Prostate gland (tissue), 2 donors: Measurements from ENCODE around the gene CAP2. TPM values are rescaled to one million over a fixed set of nuclear protein-coding genes. Genes with fewer than 3 reads are reported as not detected.

Source experiments
- DNase-seq: peaks from one replicate; pipeline ENCODE4 v3.0.0-alpha.2; 2019; ENCODE audit warnings: low spot score
- H3K27ac ChIP-seq, 2 donors: fragments of 200-600 bp; sonication (generic); 2 replicates each; pipeline ENCODE4 v1.5.1; 2017 to 2019
- H3K27me3 ChIP-seq: fragments of 200-600 bp; sonication (generic); replicated peaks from 2 replicates; pipeline ENCODE4 v1.5.1; 2019; ENCODE audit not compliant: insufficient read depth
- H3K36me3 ChIP-seq, 2 donors: fragments of 200-600 bp; sonication (generic); 1 replicate in 1 of 2; 2 replicates in 1 of 2; pipeline versions ENCODE4 v1.5.1 to v1.8.1; 2017 to 2019
- H3K4me1 ChIP-seq: fragments of 200-600 bp; sonication (generic); replicated peaks from 2 replicates; pipeline ENCODE4 v1.5.1; 2019
- H3K4me3 ChIP-seq, 2 donors: fragments of 200-600 bp; sonication (generic); 2 replicates each; pipeline ENCODE4 v1.5.1; 2017 to 2019
- H3K9me3 ChIP-seq: fragments of 200-600 bp; sonication (generic); 2 replicates; pipeline ENCODE4 v1.5.1; 2017
- CTCF ChIP-seq, 4 experiments: fragments of 200-600 bp in 2 of 4; fragments of 450-650 bp in 2 of 4; sonication (generic) in 2 of 4; IDR thresholded peaks; 1 replicate in 3 of 4; 2 replicates in 1 of 4; pipeline ENCODE4 v1.5.1; 2016 to 2019; ENCODE audit warnings: antibody characterized with exemption in 4 of 4, mild to moderate bottlenecking in 2 of 4, moderate library complexity in 2 of 4
- POLR2A ChIP-seq: fragments of 450-650 bp; IDR thresholded peaks from one replicate; pipeline ENCODE4 v1.6.1; 2016; ENCODE audit warnings: antibody characterized with exemption, mild to moderate bottlenecking
- POLR2AphosphoS5 ChIP-seq: sonication (generic); formaldehyde crosslinking; IDR thresholded peaks from one replicate; pipeline ENCODE4 v1.6.1; 2017; ENCODE audit warnings: antibody characterized with exemption
- WGBS: methylation state at CpG from one replicate; pipeline ENCODE4 v1.1.5; 2018; 5-methylcytosine and 5-hydroxymethylcytosine counted together
- intact Hi-C: fragments of 100-400 bp; cut with DNase I; formaldehyde crosslinking; loops from one replicate; pipeline ENCODE4 v1.14.2; 2022
- total RNA-seq, 2 donors: library from RNA; depleted of rRNA; stranded (reverse); fragments of >200 nt; gene quantifications; one replicate each; pipeline ENCODE4 v1.1.0, GENCODE V29; 2016

Gene CAP2
- total RNA-seq, 2 donors from 2014 or later: 8.7 to 10.0 TPM

GRCh38 chr6:17469006-17469832 lies 75.8 kb downstream of the CAP2 start:
- TF ChIP-seq POLR2AphosphoS5 (no peak), CTCF (IDR thresholded peaks at IDR 0.05) (peak in 3 of 4 experiments; percentile 31 to 60 (median 32))
- WGBS: 66% methylated on average over 10 of the region's 10 CpGs
- Histone ChIP-seq H3K27me3 (no peaks in the 10 kb centered on the region), H3K27ac (peak overlapping the region in 1 of 2 donors; percentile 28), H3K36me3 (no peaks in the 10 kb centered on the region), H3K9me3 (no peaks in the 10 kb centered on the region), H3K4me1 (no peaks in the 10 kb centered on the region), H3K4me3 (no peak overlapping the region)
- DNase-seq: no peak
- intact Hi-C loops: loop anchor here (2.0 to 10.0 kb wide), 2 partner anchors 116 to 314 kb away; no protein-coding TSS in a partner anchor

- Histone ChIP-seq H3K27ac (peak overlapping the region; percentile 28 to 49), H3K4me1 (no peaks in the 10 kb centered on the region), H3K9me3 (no peaks in the 10 kb centered on the region), H3K27me3 (no peaks in the 10 kb centered on the region), H3K36me3 (no peaks in the 10 kb centered on the region), H3K4me3 (no peak overlapping the region)
- DNase-seq: no peak
- TF ChIP-seq POLR2AphosphoS5: no peak
- TF ChIP-seq CTCF (IDR thresholded peaks at IDR 0.05): no peak
- no peak for TF ChIP-seq POLR2A
- WGBS: 79% methylated on average over 2 of the region's 2 CpGs
- intact Hi-C loops: no loop called here
Measured at GRCh38 chr6:17470202-17470937, 77.0 kb downstream of the CAP2 start.

- peak overlapping the region; percentile 10 to 49 for H3K27ac ChIP-seq
- peak; percentile 35 for DNase-seq
- H3K36me3 ChIP-seq: no peaks in the 10 kb centered on the region
- no peaks in the 10 kb centered on the region for H3K4me1 ChIP-seq
- H3K27me3 ChIP-seq: no peaks in the 10 kb centered on the region
- no peak for TF ChIP-seq POLR2A
- TF ChIP-seq CTCF (IDR thresholded peaks at IDR 0.05): peak in 1 of 4 experiments; percentile 21
- TF ChIP-seq POLR2AphosphoS5: peak; percentile 64
- 22% methylated on average over 3 of the region's 3 CpGs for WGBS
- intact Hi-C loops: no loop called here
- H3K9me3 ChIP-seq: no peaks in the 10 kb centered on the region
- no peak overlapping the region for H3K4me3 ChIP-seq
Measured at GRCh38 chr6:17470938-17471327, 77.5 kb downstream of the CAP2 start.

GRCh38 chr6:17472653-17473183 lies 79.3 kb downstream of the CAP2 start:
- H3K4me3 ChIP-seq: no peak overlapping the region
- no peak for DNase-seq
- TF ChIP-seq CTCF (IDR thresholded peaks at IDR 0.05) (no peak), POLR2A (no peak), POLR2AphosphoS5 (no peak)
- no peaks in the 10 kb centered on the region for H3K9me3 ChIP-seq
- no peaks in the 10 kb centered on the region for H3K36me3 ChIP-seq
- H3K4me1 ChIP-seq: no peaks in the 10 kb centered on the region
- intact Hi-C loops: no loop called here
- no peaks in the 10 kb centered on the region for H3K27me3 ChIP-seq
- WGBS: 61% methylated on average over 2 of the region's 2 CpGs
- H3K27ac ChIP-seq: peak overlapping the region; percentile 32 to 54
